ENCODE results near the gene RIMBP2.
"Not testable (repeated sequence)": the region's sequence is repeated elsewhere in the genome, so short reads cannot be mapped to it uniquely, and the experiment has no call there.

RIMBP2 gene

GRCh38 chr12:130738403-130738802 is 22.3 kb upstream of the RIMBP2 start:
- not testable (repeated sequence) for DNase-seq (ENCODE audit: low read depth in 3 of 3, low spot score in 1 of 3)

DNA sequence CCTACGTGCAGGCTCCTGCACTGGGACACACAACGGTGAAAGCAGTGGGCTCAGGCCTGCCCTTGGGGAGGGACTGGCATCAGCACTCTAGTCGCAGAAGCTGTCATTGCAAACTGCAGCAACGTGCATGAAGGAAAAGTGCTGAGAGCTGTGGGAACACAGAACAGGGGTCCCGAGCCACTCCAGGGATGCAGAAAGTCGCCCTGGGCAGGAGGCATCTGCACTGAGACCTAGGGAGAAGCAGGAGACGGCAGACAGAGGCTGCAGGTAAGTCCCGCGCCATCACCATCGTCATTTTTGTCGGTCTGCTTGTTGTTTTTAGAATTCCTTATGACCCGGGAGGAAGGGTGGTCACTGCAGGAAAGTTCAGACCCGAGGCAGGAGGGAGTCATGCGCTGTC is 21.6 kb upstream of the RIMBP2 start:
- no peak for DNase-seq (ENCODE audit: low read depth in 3 of 3, low spot score in 1 of 3)

- no peak for DNase-seq (ENCODE audit: low read depth in 3 of 3, low spot score in 1 of 3)
These were observed 13.2 kb upstream of the RIMBP2 start for GRCh38 chr12:130729344-130729743.

- DNase-seq (ENCODE audit: low read depth in 3 of 3, low spot score in 1 of 3): no peak
These were observed 12.3 kb upstream of the RIMBP2 start for GRCh38 chr12:130728158-130729058.

GRCh38 chr12:130719263-130719859 is 3.3 kb upstream of the RIMBP2 start:
- no peak for DNase-seq (ENCODE audit: low read depth in 3 of 3, low spot score in 1 of 3)

GRCh38 chr12:130717752-130718151 is 1.7 kb upstream of the RIMBP2 start:
- DNase-seq (ENCODE audit: low read depth in 3 of 3, low spot score in 1 of 3): no peak

DNA sequence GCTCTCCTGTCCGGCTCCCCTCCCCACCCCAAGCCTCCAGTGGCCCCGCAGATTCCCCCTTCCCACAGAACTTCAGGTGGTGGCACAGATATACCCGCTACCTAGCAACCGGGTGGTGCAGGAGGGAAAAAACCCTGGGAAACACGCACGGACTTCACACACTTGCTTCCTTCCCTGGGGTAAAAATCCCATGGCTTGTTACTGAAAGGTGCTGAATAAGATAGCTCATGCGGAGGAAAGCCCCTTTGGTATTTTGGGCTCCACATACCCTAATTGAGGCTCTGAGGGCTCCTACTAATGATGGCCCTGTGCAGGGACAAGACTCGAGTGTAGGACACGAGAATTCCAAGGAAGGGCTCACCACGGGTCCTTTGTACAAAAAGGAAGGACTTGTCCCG is 869 bp upstream of the RIMBP2 start:
- DNase-seq (ENCODE audit: low read depth in 3 of 3, low spot score in 1 of 3): no peak

GRCh38 chr12:130715150-130715997 is 725 bp downstream of the RIMBP2 start:
- no peak for DNase-seq (ENCODE audit: low read depth in 3 of 3, low spot score in 1 of 3)

- DNase-seq (ENCODE audit: low read depth in 3 of 3, low spot score in 1 of 3): no peak
These were observed 1.4 kb downstream of the RIMBP2 start for GRCh38 chr12:130714591-130715149.

GRCh38 chr12:130714091-130714590 is 2.0 kb downstream of the RIMBP2 start:
- DNase-seq (ENCODE audit: low read depth in 3 of 3, low spot score in 1 of 3): no peak

- no peak for DNase-seq (ENCODE audit: low read depth in 3 of 3, low spot score in 1 of 3)
These were observed 2.5 kb downstream of the RIMBP2 start for GRCh38 chr12:130713581-130713991.

GRCh38 chr12:130712346-130713065 is 3.6 kb downstream of the RIMBP2 start:
- no peak for DNase-seq (ENCODE audit: low read depth in 3 of 3, low spot score in 1 of 3)

GRCh38 chr12:130711756-130712155 is 4.3 kb downstream of the RIMBP2 start:
- no peak for DNase-seq (ENCODE audit: low read depth in 3 of 3, low spot score in 1 of 3)

DNA sequence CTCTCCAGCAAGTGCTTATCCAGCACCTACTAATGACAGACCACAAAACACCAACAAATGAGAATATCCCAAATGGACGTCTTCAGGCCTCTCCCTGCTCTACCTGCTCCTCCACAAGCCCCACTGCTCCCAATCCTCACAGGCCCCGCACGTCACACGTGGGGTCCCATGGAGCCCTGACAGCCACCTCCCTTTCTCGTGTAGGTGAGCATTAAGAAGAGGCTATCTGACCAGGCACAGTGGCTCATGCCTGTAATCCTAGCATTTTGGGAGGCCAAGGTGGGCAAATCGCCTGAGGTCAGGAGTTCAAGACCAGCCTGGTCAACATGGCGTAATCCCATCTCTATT is 5.4 kb downstream of the RIMBP2 start:
- DNase-seq (ENCODE audit: low read depth in 3 of 3, low spot score in 1 of 3): no peak

DNA sequence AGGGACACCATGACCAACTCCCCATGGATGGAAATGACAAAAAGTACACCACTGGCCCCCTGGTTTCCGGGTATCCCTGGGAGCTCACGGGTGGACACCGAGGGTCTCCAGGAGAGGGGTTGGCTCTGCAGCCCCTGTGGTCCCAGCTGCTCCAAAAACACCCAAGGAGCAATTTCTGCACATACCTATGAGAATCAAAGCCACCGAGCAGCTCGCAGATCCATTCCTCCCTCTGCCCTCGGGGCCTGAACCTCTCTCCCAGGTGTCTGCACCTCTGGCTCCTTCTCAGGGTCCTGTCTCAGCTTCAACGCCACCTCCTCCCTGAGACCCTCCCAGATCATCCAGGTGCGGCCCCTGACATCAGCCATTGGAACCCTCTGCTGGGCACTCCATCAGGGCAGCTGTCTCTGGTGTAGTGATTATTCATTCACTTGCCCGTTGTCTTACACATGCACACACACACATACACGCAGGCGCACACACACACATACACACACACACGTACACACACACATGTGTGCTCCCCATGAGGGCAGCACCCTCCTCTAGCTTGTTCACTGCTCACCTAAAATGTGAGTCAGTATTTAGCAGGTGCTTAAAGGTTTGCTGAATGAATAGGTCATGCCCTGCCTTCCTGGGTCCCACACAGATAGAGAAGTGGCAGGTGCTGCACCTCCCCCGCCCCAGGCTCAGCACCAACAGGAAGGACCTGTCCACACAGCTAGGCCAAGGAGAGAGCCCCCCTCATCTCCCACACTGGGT is 5.9 kb downstream of the RIMBP2 start:
- DNase-seq (ENCODE audit: low read depth in 3 of 3, low spot score in 1 of 3): no peak

DNA sequence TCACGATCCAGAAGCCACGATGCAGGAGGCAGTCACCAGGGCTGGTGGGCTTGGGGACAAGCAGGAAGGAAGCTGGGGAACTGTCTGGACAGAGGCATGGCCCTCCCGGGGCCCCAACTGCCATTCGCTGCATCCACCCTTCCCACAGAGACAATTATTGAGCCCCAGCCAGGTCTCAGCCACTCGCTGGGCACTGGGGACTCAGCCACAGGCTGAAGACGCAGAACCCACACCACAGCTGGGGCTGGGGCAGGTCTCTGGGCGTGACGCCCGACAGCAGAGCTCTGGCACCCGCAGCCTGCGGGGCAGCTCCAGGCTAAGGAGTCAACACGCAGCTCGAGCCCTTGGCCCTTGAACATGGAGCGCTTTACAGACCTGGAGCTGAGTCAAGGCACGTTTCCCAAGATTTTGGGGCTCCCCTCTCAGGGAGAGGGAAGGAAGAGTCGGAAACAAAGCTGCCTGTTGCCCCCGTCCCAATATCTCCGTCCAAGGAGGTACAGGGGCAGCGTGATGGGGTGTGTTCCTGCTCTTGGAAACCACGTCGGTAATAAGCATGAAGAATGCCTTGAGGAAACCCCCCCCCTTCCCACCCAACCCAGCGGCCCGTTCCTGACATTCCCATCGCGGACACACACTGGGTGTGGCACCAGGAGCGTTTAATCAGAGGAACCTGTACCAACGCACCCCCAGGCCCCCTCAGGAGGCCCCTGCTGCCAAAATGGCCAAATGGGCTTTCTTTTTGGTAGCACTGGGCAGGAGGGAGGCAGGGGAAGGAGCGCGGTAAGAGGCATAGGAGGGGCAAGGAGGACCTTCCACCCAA is 6.7 kb downstream of the RIMBP2 start:
- DNase-seq (ENCODE audit: low read depth in 3 of 3, low spot score in 1 of 3): no peak

GRCh38 chr12:130708648-130709047 is 7.5 kb downstream of the RIMBP2 start:
- no peak for DNase-seq (ENCODE audit: low read depth in 3 of 3, low spot score in 1 of 3)

GRCh38 chr12:130707571-130707891 is 8.6 kb downstream of the RIMBP2 start:
- no peak for DNase-seq (ENCODE audit: low read depth in 3 of 3, low spot score in 1 of 3)

DNA sequence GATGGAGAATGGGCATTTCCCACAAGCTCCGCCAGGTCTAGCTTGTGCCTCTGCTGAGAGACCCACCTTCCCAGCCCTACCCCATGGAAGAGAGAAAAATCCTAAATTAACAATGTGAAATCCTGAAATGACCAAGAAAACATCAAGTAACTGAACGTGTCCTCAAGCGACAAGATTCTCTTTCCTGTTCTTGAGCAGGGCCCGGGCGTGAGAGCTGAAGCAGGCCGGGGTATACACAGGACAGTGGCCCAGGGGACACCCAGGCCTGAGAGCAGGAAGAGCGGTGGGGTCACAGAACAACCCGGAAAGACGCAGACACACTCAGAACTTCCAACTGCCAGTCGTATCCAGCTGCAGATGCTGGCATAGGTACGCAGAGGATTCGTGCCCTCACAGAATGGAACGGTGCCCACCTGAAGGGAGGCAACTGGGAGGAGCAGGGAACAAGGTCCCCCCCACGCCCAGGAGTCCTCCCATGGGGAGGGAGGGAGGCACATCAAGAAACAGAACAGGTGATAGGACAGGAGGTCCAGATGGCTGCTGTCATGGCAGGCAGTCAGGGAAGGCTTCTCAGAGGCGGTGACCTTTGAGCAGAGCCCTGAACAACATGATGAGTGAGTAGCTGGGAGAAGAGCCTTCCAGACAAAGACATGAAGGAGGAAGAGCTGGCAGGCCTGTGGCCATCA is 9.1 kb downstream of the RIMBP2 start:
- DNase-seq (ENCODE audit: low read depth in 3 of 3, low spot score in 1 of 3): no peak

Measured in stimulated activated CD4-positive, alpha-beta T cell treated with anti-CD3 and anti-CD28 coated beads, TNF-alpha, amount 100 ng/mL, for 1 hour (primary cell).